MCF 10A (cell line): Measurements from ENCODE around the gene ENPEP. TPM values are rescaled to one million over a fixed set of nuclear protein-coding genes. Genes with fewer than 3 reads are reported as not detected.

Experiments used
- BruUV-seq: library from RNA; stranded (reverse); fragments of 400-500 nt; replicated peaks from 2 replicates; lab custom pipeline; 2021; lab: Mats Ljungman, UMichigan
- CTCF ChIA-PET: fragments of 300-600 bp; sonication (Branson Sonifier 250); formaldehyde crosslinking; extraction: SDS; loops from one replicate; lab custom pipeline; 2021; ENCODE audit warnings: antibody characterized with exemption, inconsistent platforms; lab: Yijun Ruan, JAX
- POLR2A ChIA-PET: fragments of 300-600, 350-650 bp; sonication (Branson Sonifier 250); formaldehyde crosslinking; extraction: SDS; loops from one replicate; lab custom pipeline; 2020; ENCODE audit warnings: antibody characterized with exemption, inconsistent platforms; lab: Yijun Ruan, JAX
- DNase-seq: peaks from one replicate; pipeline ENCODE4 v3.0.0-alpha.2; 2018; ENCODE audit not compliant: unreplicated experiment
- H3K27ac Mint-ChIP-seq: one replicate; pipeline ENCODE4 v1.8.0; 2022; ENCODE audit warnings: mild to moderate bottlenecking, low read depth, mixed read lengths; ENCODE audit not compliant: unreplicated experiment
- H3K27me3 Mint-ChIP-seq: one replicate; pipeline ENCODE4 v1.8.0; 2022; ENCODE audit warnings: mixed read lengths; ENCODE audit not compliant: insufficient read depth, unreplicated experiment
- H3K36me3 Mint-ChIP-seq: one replicate; pipeline ENCODE4 v1.8.0; 2022; ENCODE audit warnings: mild to moderate bottlenecking, moderate library complexity, mixed read lengths; ENCODE audit not compliant: insufficient read depth, unreplicated experiment
- H3K4me1 Mint-ChIP-seq: one replicate; pipeline ENCODE4 v1.8.0; 2022; ENCODE audit warnings: mixed read lengths; ENCODE audit not compliant: insufficient read depth, unreplicated experiment
- H3K4me3 Mint-ChIP-seq: one replicate; pipeline ENCODE4 v1.8.0; 2022; ENCODE audit warnings: mild to moderate bottlenecking, moderate library complexity, mixed read lengths; ENCODE audit not compliant: unreplicated experiment
- H3K9me3 Mint-ChIP-seq: one replicate; pipeline ENCODE4 v1.8.0; 2022; ENCODE audit warnings: mixed read lengths; ENCODE audit not compliant: unreplicated experiment
- intact Hi-C: fragments of 100-400 bp; cut with micrococcal nuclease; formaldehyde crosslinking; loops from 2 replicates; pipeline ENCODE4 v1.14.1; 2022
- total RNA-seq: library from RNA; stranded (reverse); gene quantifications from 2 replicates; pipeline ENCODE4 v1.2.3, GENCODE V29; 2022
- TF ChIP-seq, protein P1 (sequence below): fragments of 200-600 bp; IDR thresholded peaks from one replicate; pipeline ENCODE4 v1.8.0; 2022; ENCODE audit warnings: antibody characterized with exemption, mild to moderate bottlenecking; ENCODE audit not compliant: unreplicated experiment

ENPEP gene
- total RNA-seq, 1 experiment from 2014 or later = not detected

DNA sequence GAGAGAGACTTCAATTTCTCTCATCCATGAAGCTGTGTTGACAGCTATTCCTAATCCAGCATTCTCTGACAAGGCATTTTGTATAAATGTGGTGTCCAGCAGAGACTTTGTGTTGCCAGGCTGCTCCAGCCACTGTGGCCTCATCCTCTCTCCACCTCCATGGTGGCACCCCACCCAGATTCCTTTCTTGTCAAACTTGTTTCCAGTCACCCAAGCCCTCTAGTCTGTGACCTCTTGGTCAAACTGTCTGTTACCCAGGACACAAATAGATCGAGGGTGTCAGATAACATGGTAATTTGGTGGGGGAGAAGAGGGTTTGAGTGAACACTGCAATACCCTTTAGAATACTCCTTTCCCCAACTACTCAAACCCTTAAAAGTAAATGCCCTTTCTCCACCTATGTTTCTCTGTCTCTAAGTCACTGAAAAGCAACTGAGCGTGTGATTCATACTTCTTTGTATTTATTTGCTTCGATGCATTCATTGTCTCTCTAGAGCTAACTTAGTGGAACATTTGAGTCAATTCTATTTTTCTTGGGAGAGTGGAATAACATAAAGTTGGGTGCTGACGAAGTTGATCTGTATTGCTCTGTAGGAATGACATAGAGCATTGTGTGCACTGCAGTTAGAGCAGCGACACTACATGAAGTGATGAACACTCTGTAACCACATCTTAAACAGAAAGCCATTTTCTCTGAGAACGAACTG is 133.2 kb downstream of the ENPEP start:
- intact Hi-C loops = no loop called here
- Mint-ChIP-seq H3K9me3 (no peaks in the 10 kb centered on the region), H3K4me3 (no peak overlapping the region), H3K4me1 (no peaks in the 10 kb centered on the region), H3K27me3 (peaks cover 9% of the 10 kb centered on the region), H3K27ac (no peak overlapping the region), H3K36me3 (no peaks in the 10 kb centered on the region)
- TF ChIP-seq, protein P1, sequence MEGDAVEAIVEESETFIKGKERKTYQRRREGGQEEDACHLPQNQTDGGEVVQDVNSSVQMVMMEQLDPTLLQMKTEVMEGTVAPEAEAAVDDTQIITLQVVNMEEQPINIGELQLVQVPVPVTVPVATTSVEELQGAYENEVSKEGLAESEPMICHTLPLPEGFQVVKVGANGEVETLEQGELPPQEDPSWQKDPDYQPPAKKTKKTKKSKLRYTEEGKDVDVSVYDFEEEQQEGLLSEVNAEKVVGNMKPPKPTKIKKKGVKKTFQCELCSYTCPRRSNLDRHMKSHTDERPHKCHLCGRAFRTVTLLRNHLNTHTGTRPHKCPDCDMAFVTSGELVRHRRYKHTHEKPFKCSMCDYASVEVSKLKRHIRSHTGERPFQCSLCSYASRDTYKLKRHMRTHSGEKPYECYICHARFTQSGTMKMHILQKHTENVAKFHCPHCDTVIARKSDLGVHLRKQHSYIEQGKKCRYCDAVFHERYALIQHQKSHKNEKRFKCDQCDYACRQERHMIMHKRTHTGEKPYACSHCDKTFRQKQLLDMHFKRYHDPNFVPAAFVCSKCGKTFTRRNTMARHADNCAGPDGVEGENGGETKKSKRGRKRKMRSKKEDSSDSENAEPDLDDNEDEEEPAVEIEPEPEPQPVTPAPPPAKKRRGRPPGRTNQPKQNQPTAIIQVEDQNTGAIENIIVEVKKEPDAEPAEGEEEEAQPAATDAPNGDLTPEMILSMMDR = no peak
- CTCF ChIA-PET = interaction anchor here (0.5 kb wide), 1 partner anchor 604 kb away, joined by 3 read pairs; no protein-coding TSS in a partner anchor
- no peak for DNase-seq
- BruUV-seq = no TSS peak
- POLR2A ChIA-PET = no interaction called here

DNA sequence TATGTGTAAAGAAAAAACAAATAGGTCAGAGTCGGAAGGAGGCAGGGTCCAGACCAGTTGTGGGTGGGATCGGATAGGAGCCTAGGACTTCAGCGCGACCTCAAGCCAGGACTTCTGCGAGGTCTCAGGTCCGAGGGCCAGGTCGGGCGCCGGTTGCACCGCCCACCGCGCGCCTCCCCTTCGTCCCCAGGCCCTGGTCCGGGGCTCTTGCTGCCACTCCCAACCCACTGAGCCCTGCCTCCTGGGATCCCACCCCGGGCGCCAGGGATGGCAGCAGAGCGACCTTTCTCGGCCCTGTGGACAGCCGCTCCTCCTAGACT is 134.6 kb downstream of the ENPEP start:
- BruUV-seq = no TSS peak
- POLR2A ChIA-PET = no interaction called here

DNA sequence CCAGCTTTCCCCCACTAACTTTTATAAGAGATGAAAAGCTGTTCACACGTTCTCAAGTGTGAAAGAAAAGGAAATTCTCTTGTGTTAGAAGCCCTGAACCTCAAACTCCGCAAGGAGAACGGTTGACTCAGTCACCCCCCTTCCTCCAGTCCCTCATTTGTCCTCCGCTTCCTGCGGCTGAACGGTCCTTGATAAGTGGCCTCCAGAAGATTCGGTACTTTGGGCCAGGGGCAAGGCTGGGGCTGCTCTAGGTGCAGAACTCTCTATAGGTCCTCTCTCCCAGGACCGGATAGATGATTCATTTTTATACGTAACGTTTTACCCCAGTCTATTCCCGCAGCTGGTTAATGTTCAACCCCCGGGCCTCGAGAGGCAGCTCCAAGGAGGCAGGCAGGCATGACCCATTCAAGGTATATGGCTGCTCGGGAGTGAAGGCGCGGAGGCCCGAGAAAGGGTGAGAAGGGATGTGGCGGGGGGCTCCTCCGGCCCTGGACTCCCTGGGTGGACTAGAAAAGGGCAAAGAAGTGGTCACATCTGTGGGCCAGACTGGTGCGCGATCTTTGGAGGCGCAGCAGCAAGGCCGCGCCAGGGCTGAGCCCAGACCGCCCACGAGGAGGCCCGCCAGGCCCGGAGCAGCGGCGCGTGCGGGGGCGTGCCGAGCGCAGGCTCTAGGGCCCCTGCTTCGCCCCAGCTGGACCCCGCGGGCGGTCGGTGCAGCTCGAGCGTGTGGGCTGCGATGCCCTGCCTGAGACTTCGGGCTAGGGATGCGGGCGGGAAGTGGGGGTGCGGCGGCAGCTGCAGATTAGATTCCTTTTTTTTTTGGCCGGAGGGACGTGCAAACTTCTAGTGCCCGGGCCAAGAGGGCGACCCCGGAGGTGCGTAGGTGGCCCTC is 135.2 kb downstream of the ENPEP start:
- no peaks in the 10 kb centered on the region for H3K9me3 Mint-ChIP-seq
- TF ChIP-seq, protein P1 = no peak
- H3K4me3 Mint-ChIP-seq = no peak overlapping the region
- ChIA-PET POLR2A (no interaction called here), CTCF (interaction anchor here (0.5 kb wide), 1 partner anchor 633 kb away, joined by 3 read pairs; no protein-coding TSS in a partner anchor)
- H3K27me3 Mint-ChIP-seq = peaks cover 9% of the 10 kb centered on the region
- no peak for DNase-seq
- H3K4me1 Mint-ChIP-seq = no peaks in the 10 kb centered on the region
- no peak overlapping the region for H3K27ac Mint-ChIP-seq
- BruUV-seq = no TSS peak
- H3K36me3 Mint-ChIP-seq = no peaks in the 10 kb centered on the region
- intact Hi-C loops = no loop called here

More for the DNA sequence above, 134.6 kb downstream of the ENPEP start:
- no peak overlapping the region for H3K4me3 Mint-ChIP-seq
- TF ChIP-seq, protein P1 = no peak
- H3K27me3 Mint-ChIP-seq = peaks cover 9% of the 10 kb centered on the region
- H3K27ac Mint-ChIP-seq = no peak overlapping the region
- DNase-seq = no peak
- H3K36me3 Mint-ChIP-seq = no peaks in the 10 kb centered on the region
- CTCF ChIA-PET = interaction anchor here (0.5 to 0.8 kb wide), 2 partner anchors 138 to 632 kb away, joined by 3 to 4 read pairs; no protein-coding TSS in a partner anchor
- no peaks in the 10 kb centered on the region for H3K4me1 Mint-ChIP-seq
- intact Hi-C loops = no loop called here
- H3K9me3 Mint-ChIP-seq = no peaks in the 10 kb centered on the region

DNA sequence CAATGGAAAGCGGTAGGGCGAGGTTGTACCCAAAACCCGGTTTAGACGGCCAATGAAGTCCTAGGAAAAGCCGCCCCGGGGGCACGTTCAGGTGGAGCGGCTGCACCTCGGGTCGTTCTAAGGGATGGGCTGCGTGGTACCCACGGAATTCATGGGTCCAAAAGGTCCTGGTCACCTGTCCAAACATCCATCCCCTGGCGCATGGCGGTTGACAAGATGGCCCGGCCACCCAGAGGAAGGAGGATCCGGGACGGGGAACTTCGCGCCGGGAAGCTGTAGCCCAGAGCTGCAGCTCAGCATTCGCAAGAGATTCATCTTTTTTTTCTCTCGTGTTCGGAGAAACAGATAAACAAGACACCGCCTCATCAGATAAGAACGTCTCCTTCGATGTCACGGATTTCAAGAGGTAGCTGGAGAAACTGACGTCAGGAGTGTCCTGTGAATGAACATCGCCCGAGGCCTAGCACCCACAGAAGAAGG is 136.1 kb downstream of the ENPEP start:
- Mint-ChIP-seq H3K27ac (no peak overlapping the region), H3K36me3 (no peaks in the 10 kb centered on the region), H3K27me3 (peaks cover 9% of the 10 kb centered on the region), H3K9me3 (no peaks in the 10 kb centered on the region), H3K4me1 (no peaks in the 10 kb centered on the region), H3K4me3 (no peak overlapping the region)
- no TSS peak for BruUV-seq
- TF ChIP-seq, protein P1 = no peak
- CTCF ChIA-PET = interaction anchor here (0.6 to 1.3 kb wide), 2 partner anchors 10 to 29 kb away, joined by 3 read pairs; partner anchors contain the start of gene PITX2
- intact Hi-C loops = no loop called here
- no peak for DNase-seq
- POLR2A ChIA-PET = no interaction called here
